HepG2 (cell line): ENCODE results near the gene FGD6. TPM values are rescaled to one million over a fixed set of nuclear protein-coding genes. Genes with fewer than 3 reads are reported as not detected.
A peak's percentile ranks its signal among the peaks of the same experiment; 100 is the strongest.
"Not testable (repeated sequence)": the region's sequence is repeated elsewhere in the genome, so short reads cannot be mapped to it uniquely, and the experiment has no call there.

Source experiments
- ATAC-seq: fragments of 200-7000 bp; cut with Tn5 transposase; 3 replicates; pipeline ENCODE4 v1.9.1; 2020; ENCODE audit warnings: mild to moderate bottlenecking, moderate library complexity
- BruUV-seq: library from RNA; stranded (reverse); fragments of 400-500 nt; replicated peaks from 2 replicates; lab custom pipeline; 2021; lab: Mats Ljungman, UMichigan
- CTCF ChIA-PET: fragments of 300-600 bp; formaldehyde crosslinking; extraction: SDS; loops from one replicate; lab custom pipeline; 2021; ENCODE audit warnings: low total read pairs, inconsistent platforms, low intra/inter-chr PET ratio; lab: Yijun Ruan, JAX
- POLR2A ChIA-PET: fragments of 350-600 bp; sonication (Branson Sonifier 250); formaldehyde crosslinking; loops from one replicate; lab custom pipeline; 2020; ENCODE audit warnings: antibody characterized with exemption, inconsistent platforms; lab: Yijun Ruan, JAX
- DNase-seq: peaks from one replicate; pipeline ENCODE4 v3.0.0-alpha.2; 2015; ENCODE audit warnings: low spot score
- FAIRE-seq: peaks from 3 replicates; lab custom pipeline; 2011; peaks lifted over from hg19 to GRCh38; lab: Jason Lieb, UNC
- H2AFZ ChIP-seq: one replicate; pipeline ENCODE4 v1.6.1; 2011; ENCODE audit warnings: low read length, inconsistent platforms
- H3K27ac ChIP-seq: fragments of 300-600 bp; 3 replicates; pipeline ENCODE4 v1.8.0; 2011; ENCODE audit warnings: mixed run types, mild to moderate bottlenecking, mixed read lengths, low read length, inconsistent platforms; ENCODE audit not compliant: insufficient read depth; ENCODE audit errors: extremely low read length
- H3K27me3 ChIP-seq, 2 experiments: fragments of 200-600 bp in 1 of 2; 2 replicates in 1 of 2; 3 replicates in 1 of 2; pipeline versions ENCODE4 v1.6.0 to v1.8.0; 2011; ENCODE audit warnings: low read length in 2 of 2, mild to moderate bottlenecking in 2 of 2, moderate library complexity in 2 of 2, inconsistent platforms in 1 of 2; ENCODE audit not compliant: insufficient read depth in 2 of 2, control insufficient read depth in 1 of 2
- H3K36me3 ChIP-seq, 2 experiments: fragments of 200-600 bp in 1 of 2; replicated peaks in 1 of 2; 2 replicates in 1 of 2; 3 replicates in 1 of 2; pipeline versions ENCODE4 v1.5.1 to v1.8.0; 2011; ENCODE audit warnings: low read length in 2 of 2, inconsistent platforms in 1 of 2; ENCODE audit not compliant: insufficient read depth in 2 of 2, control insufficient read depth in 1 of 2
- H3K4me1 ChIP-seq: 2 replicates; pipeline ENCODE4 v1.5.1; 2012; ENCODE audit warnings: low read length, inconsistent platforms; ENCODE audit not compliant: insufficient read depth
- H3K4me2 ChIP-seq: 2 replicates; pipeline ENCODE4 v1.6.0; 2011; ENCODE audit warnings: low read depth, low read length, inconsistent platforms
- H3K4me3 ChIP-seq, 3 experiments: fragments of 200-600 bp in 1 of 3; sonication (generic), shearing (Covaris generic) in 1 of 3; replicated peaks in 1 of 3; 2 replicates each; pipeline ENCODE4 v1.5.1; 2011 to 2016; ENCODE audit warnings: low read length in 3 of 3, inconsistent platforms in 2 of 3, low read depth in 2 of 3, mild to moderate bottlenecking in 2 of 3, control low read depth in 1 of 3, mixed read lengths in 1 of 3; ENCODE audit not compliant: insufficient read depth in 1 of 3
- H3K79me2 ChIP-seq: one replicate; pipeline ENCODE4 v1.6.1; 2011; ENCODE audit warnings: low read length, inconsistent platforms; ENCODE audit not compliant: insufficient read depth
- H3K9ac ChIP-seq: 2 replicates; pipeline ENCODE4 v1.6.0; 2011; ENCODE audit warnings: mild to moderate bottlenecking, low read depth, low read length, inconsistent platforms; ENCODE audit not compliant: insufficient read depth
- H3K9me3 ChIP-seq: 2 replicates; pipeline ENCODE4 v1.5.1; 2012; ENCODE audit warnings: mild to moderate bottlenecking, low read length
- H4K20me1 ChIP-seq: 2 replicates; pipeline ENCODE4 v1.6.0; 2011; ENCODE audit warnings: inconsistent platforms, mild to moderate bottlenecking, low read length, moderate library complexity; ENCODE audit not compliant: insufficient read depth
- ATF1 ChIP-seq: IDR thresholded peaks from 2 replicates; pipeline ENCODE4 v1.6.1; 2016; ENCODE audit warnings: mild to moderate bottlenecking, control low read depth
- E2F1 ChIP-seq: sonication (generic); formaldehyde crosslinking; IDR thresholded peaks from 2 replicates; pipeline ENCODE4 v1.5.0; 2020; ENCODE audit warnings: missing genetic modification reagents
- WGBS: methylation state at CpG from one replicate; pipeline ENCODE4 v1.1.6; 2017; ENCODE audit warnings: low lambda C conversion rate; 5-methylcytosine and 5-hydroxymethylcytosine counted together
- in situ Hi-C: cut with HindIII; loops from 2 replicates; pipeline ENCODE4 v1.10.0; 2017; ENCODE audit warnings: low pct_unique_long_range_greater_than_20kb; ENCODE audit not compliant: extremely low pct_ligation_motif_present
- intact Hi-C: fragments of 100-400 bp; cut with micrococcal nuclease; formaldehyde crosslinking; loops from one replicate; pipeline ENCODE4 v1.10.0; 2022; ENCODE audit not compliant: unreplicated experiment
- polyA plus RNA-seq, 8 experiments: library from polyadenylated mRNA; depleted of rRNA in 3 of 8; stranded (reverse) in 7 of 8; unstranded in 1 of 8; fragments of >200 nt; fragmentation: Illumina TruSeq in 4 of 8; extraction: Trizol in 4 of 8; gene quantifications; 2 replicates each; pipeline versions ENCODE4 v1.2.1 to v1.2.3, GENCODE V29; 2011 to 2016; ENCODE audit warnings: low read depth in 4 of 8, missing spikeins in 1 of 8, mixed read lengths in 1 of 8; ENCODE audit not compliant: insufficient read depth in 1 of 8
- total RNA-seq, 5 experiments: library from RNA; depleted of rRNA; stranded (reverse); fragments of >200 nt; fragmentation: Illumina TruSeq; extraction: Trizol; gene quantifications; 2 replicates each; pipeline ENCODE4 v1.2.3, GENCODE V29; 2016; ENCODE audit warnings: low read depth in 1 of 5

The FGD6 gene
- total and polyA plus RNA-seq, 2 of the 13 experiments (the other 11 are each of a cell fraction or from before 2014, with no cell fraction given) = 2.2 to 4.3 TPM

- Histone ChIP-seq H3K9ac (no peak overlapping the region), H3K9me3 (no peaks in the 10 kb centered on the region), H3K4me1 (peaks cover 32% of the 10 kb centered on the region), H3K36me3 (no peaks in the 10 kb centered on the region; a peak in 2 of 5 replicates), H3K4me3 (no peak overlapping the region), H3K4me2 (no peak overlapping the region), H3K27me3 (no peaks in the 10 kb centered on the region), H3K79me2 (peaks cover 55% of the 10 kb centered on the region), H2AFZ (no peak overlapping the region), H3K27ac (no peak overlapping the region), H4K20me1 (0 out of 2 replicates have a peak, but pooled peaks cover 5% of the 10 kb centered on the region)
- CTCF ChIA-PET = no interaction called here
- intact Hi-C loops (no loop called here), in situ Hi-C loops (no loop called here)
- DNase-seq (no peak), ATAC-seq (no peak), FAIRE-seq (no peak)
- 0 out of 2 replicates have a peak, but pooled peaks have one; percentile 38 for TF ChIP-seq E2F1 (CRISPR knock-in tag)
- no peak for TF ChIP-seq ATF1 (CRISPR knock-in tag)
- POLR2A ChIA-PET = no interaction called here
- BruUV-seq = no TSS peak
- WGBS = 81% methylated on average over 1 of the region's 1 CpG
Observed at GRCh38 chr12:95237315-95237714, 20.0 kb upstream of the FGD6 start.

GRCh38 chr12:95235621-95236020 is 18.4 kb upstream of the FGD6 start:
- 100% methylated on average over 1 of the region's 31 CpGs for WGBS
- ATAC-seq, H3K36me3 ChIP-seq, DNase-seq, POLR2A ChIA-PET, in situ Hi-C loops, BruUV-seq, H3K27ac ChIP-seq, FAIRE-seq, H2AFZ ChIP-seq, H3K27me3 ChIP-seq, intact Hi-C loops, H3K9ac ChIP-seq, H3K4me3 ChIP-seq, H3K4me2 ChIP-seq, H3K9me3 ChIP-seq, H4K20me1 ChIP-seq, CTCF ChIA-PET: not testable (repeated sequence)
- H3K4me1 ChIP-seq = peaks cover 44% of the 10 kb centered on the region
- H3K79me2 ChIP-seq = peaks cover 64% of the 10 kb centered on the region

- FAIRE-seq, DNase-seq, in situ Hi-C loops, BruUV-seq, H3K27ac ChIP-seq, H3K9me3 ChIP-seq, H3K9ac ChIP-seq, CTCF ChIA-PET, H3K27me3 ChIP-seq, POLR2A ChIA-PET, H3K4me3 ChIP-seq, H3K36me3 ChIP-seq, H3K4me2 ChIP-seq, ATAC-seq, H4K20me1 ChIP-seq, H2AFZ ChIP-seq, intact Hi-C loops: not testable (repeated sequence)
- 97% methylated on average over 14 of the region's 14 CpGs for WGBS
- Histone ChIP-seq H3K79me2 (peaks cover 65% of the 10 kb centered on the region), H3K4me1 (peaks cover 48% of the 10 kb centered on the region)
Observed at GRCh38 chr12:95234187-95234586, 16.9 kb upstream of the FGD6 start.
